SK-N-SH treated with all-trans-retinoic acid at 6 μM for 48 hours (cell line): Measurements from ENCODE around the gene ETV6.

Experiments used
- BACH2 ChIP-seq: fragments of 250-450 bp; sonication (Bioruptor Pico); IDR thresholded peaks from 2 replicates; pipeline ENCODE4 v1.9.0; 2021; ENCODE audit warnings: mild to moderate bottlenecking, borderline replicate concordance
- ISL1 ChIP-seq: fragments of 250-450 bp; sonication (Bioruptor Pico); IDR thresholded peaks from 2 replicates; pipeline ENCODE4 v2.1.2; 2022; ENCODE audit warnings: mild to moderate bottlenecking, moderate library complexity
- TF ChIP-seq, protein P1 (sequence below): fragments of 250-450 bp; sonication (Bioruptor Pico); IDR thresholded peaks from 2 replicates; pipeline ENCODE4 v1.8.0; 2020; ENCODE audit warnings: mild to moderate bottlenecking, moderate library complexity, borderline replicate concordance

DNA sequence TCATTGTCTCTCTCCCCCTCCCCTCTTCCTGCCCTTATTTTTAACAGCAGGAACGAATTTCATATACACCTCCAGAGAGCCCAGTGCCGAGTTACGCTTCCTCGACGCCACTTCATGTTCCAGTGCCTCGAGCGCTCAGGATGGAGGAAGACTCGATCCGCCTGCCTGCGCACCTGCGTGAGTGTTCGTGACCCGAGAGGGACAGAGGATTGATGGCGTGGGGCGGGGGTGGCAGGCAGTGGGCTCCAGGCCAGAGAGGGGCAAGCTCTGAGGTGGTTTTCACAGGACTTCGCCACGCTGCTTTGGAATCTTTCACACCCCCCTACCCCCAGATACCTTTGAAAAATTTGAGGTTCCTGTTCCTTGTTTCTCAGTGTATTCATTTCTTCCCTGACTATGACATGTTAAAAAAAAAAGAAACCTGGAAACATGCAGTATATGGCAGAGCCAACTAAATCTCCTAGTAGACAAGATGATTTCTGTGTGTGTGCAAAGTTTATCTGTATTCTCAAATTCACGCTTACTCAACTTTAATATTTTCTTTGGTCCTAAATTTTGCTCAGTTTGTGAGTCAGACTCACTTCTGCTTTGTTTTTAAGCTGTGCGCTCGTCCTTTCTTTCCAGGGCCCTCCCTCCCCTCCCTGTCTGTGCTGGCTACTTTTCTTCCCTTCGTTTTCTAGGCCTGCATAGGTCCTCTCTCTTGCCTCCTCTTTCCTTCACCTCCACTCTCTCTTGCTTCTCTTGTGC, 103.1 kb downstream of the ETV6 start:
- TF ChIP-seq ISL1 (CRISPR knock-in tag): no peak
- TF ChIP-seq, protein P1, sequence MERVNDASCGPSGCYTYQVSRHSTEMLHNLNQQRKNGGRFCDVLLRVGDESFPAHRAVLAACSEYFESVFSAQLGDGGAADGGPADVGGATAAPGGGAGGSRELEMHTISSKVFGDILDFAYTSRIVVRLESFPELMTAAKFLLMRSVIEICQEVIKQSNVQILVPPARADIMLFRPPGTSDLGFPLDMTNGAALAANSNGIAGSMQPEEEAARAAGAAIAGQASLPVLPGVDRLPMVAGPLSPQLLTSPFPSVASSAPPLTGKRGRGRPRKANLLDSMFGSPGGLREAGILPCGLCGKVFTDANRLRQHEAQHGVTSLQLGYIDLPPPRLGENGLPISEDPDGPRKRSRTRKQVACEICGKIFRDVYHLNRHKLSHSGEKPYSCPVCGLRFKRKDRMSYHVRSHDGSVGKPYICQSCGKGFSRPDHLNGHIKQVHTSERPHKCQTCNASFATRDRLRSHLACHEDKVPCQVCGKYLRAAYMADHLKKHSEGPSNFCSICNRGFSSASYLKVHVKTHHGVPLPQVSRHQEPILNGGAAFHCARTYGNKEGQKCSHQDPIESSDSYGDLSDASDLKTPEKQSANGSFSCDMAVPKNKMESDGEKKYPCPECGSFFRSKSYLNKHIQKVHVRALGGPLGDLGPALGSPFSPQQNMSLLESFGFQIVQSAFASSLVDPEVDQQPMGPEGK (CRISPR knock-in tag): no peak
- TF ChIP-seq BACH2 (CRISPR knock-in tag): no peak
